ENCODE measurements around the gene CCHCR1. TPM values are rescaled to one million over a fixed set of nuclear protein-coding genes. Genes with fewer than 3 reads are reported as not detected.
"Not testable (repeated sequence)": the region's sequence is repeated elsewhere in the genome, so short reads cannot be mapped to it uniquely, and the experiment has no call there.

Gene CCHCR1
- total RNA-seq, 1 experiment from 2014 or later = 45.5 TPM

- Mint-ChIP-seq H3K36me3 (ENCODE audit: insufficient read depth in 1 of 3, low read depth in 3 of 3) (peaks cover 9 to 25% (median 13%) of the 10 kb centered on the region in 3 experiments), H3K27me3 (ENCODE audit: low read depth) (no peaks in the 10 kb centered on the region; the same call in 1 of the 2 replicates), H3K4me1 (peaks cover 12 to 13% of the 10 kb centered on the region in 2 experiments), H3K9me3 (peaks cover 11 to 13% of the 10 kb centered on the region in 2 experiments), H3K27ac (peak overlapping the region in 1 of 3 experiments; percentile 81; a peak in 2 of 7 replicates), H3K4me3 (peak overlapping the region; percentile 75 to 82)
- no peak overlapping the region for H2AK5ac ChIP-seq (ENCODE audit: insufficient read length, low read length)
- H3K4me1 ChIP-seq (ENCODE audit: insufficient read depth, low read length) = peaks cover 3% of the 10 kb centered on the region; the same call in 1 of the 2 replicates
- H3K79me2 ChIP-seq (ENCODE audit: insufficient read depth, low read length) = no peaks in the 10 kb centered on the region
- H2AFZ ChIP-seq (ENCODE audit: low read length) = peak overlapping the region; percentile 18
- H3K23ac ChIP-seq (ENCODE audit: insufficient read length, low read depth, low read length) = no peak overlapping the region
- H3K27me3 ChIP-seq (ENCODE audit: insufficient read depth, low read length) = no peaks in the 10 kb centered on the region
- no peak for TF ChIP-seq CTCF (conservative IDR thresholded peaks at IDR 0.05)
- no peak overlapping the region for H3K27ac ChIP-seq (ENCODE audit: insufficient read length, low read depth, low read length)
- H3K18ac ChIP-seq (ENCODE audit: insufficient read length, low read depth, low read length) = no peak overlapping the region
- H3K23me2 ChIP-seq (ENCODE audit: insufficient read length, low read depth, low read length, poor library complexity, severe bottlenecking) = peaks cover 7% of the 10 kb centered on the region
- no peak overlapping the region for H4K8ac ChIP-seq (replicated peaks; ENCODE audit: insufficient read length, low read depth, low read length)
- no peak overlapping the region for H3K14ac ChIP-seq (ENCODE audit: insufficient read depth, low read length)
- peak overlapping the region; percentile 41 for H3K4me2 ChIP-seq (ENCODE audit: insufficient read depth, insufficient read length, low read length)
- no peak overlapping the region for H2BK12ac ChIP-seq (ENCODE audit: insufficient read length, low read depth, low read length)
- no CpG with 5 or more reads among the region's 45 CpGs for WGBS (ENCODE audit: extremely low coverage, insufficient read length, low lambda C conversion rate)
- no peak overlapping the region for H2BK5ac ChIP-seq (ENCODE audit: insufficient read length, low read length)
- no peak overlapping the region for H3K56ac ChIP-seq (ENCODE audit: insufficient read length, low read depth, low read length)
- DNase-seq = peak; percentile 65
- no peak overlapping the region for H3T11ph ChIP-seq (ENCODE audit: low read length)
- no peak overlapping the region for H3K9ac ChIP-seq (ENCODE audit: extremely low read depth, insufficient read length, low read length)
- H3K4ac ChIP-seq (ENCODE audit: low read depth, low read length) = no peak overlapping the region
- no peak overlapping the region for H2BK15ac ChIP-seq (ENCODE audit: low read depth, low read length)
- no peaks in the 10 kb centered on the region for H3K79me1 ChIP-seq (ENCODE audit: insufficient read depth, low read depth, low read length, poor library complexity, severe bottlenecking)
- H2BK120ac ChIP-seq (ENCODE audit: low read depth, low read length, poor library complexity, severe bottlenecking) = no peak overlapping the region
- H4K91ac ChIP-seq (ENCODE audit: insufficient read length, low read depth, low read length) = no peak overlapping the region
- no peak overlapping the region for H2BK20ac ChIP-seq (ENCODE audit: low read depth, low read length, poor library complexity, severe bottlenecking)
- H3K9me3 ChIP-seq (ENCODE audit: control insufficient read depth, low read depth, low read length) = no peaks in the 10 kb centered on the region
- H4K5ac ChIP-seq (ENCODE audit: insufficient read length, low read depth, low read length) = no peak overlapping the region
- H4K20me1 ChIP-seq (ENCODE audit: control insufficient read depth, insufficient read depth, insufficient read length) = no peaks in the 10 kb centered on the region
Observed at GRCh38 chr6:31197559-31198305, 40.1 kb upstream of the CCHCR1 start.

- H2BK120ac ChIP-seq (ENCODE audit: low read depth, low read length, poor library complexity, severe bottlenecking); H4K20me1 ChIP-seq (ENCODE audit: control insufficient read depth, insufficient read depth, insufficient read length); H2BK20ac ChIP-seq (ENCODE audit: low read depth, low read length, poor library complexity, severe bottlenecking); H4K91ac ChIP-seq (ENCODE audit: insufficient read length, low read depth, low read length); H3K79me2 ChIP-seq (ENCODE audit: insufficient read depth, low read length); H3K27ac Mint-ChIP-seq; H3K4me2 ChIP-seq (ENCODE audit: insufficient read depth, insufficient read length, low read length); H2BK12ac ChIP-seq (ENCODE audit: insufficient read length, low read depth, low read length); H4K8ac ChIP-seq (replicated peaks; ENCODE audit: insufficient read length, low read depth, low read length); DNase-seq; H2AFZ ChIP-seq (ENCODE audit: low read length); H3K27me3 Mint-ChIP-seq (ENCODE audit: low read depth); H3K9me3 ChIP-seq (ENCODE audit: control insufficient read depth, low read depth, low read length); H3K23ac ChIP-seq (ENCODE audit: insufficient read length, low read depth, low read length); H3K27me3 ChIP-seq (ENCODE audit: insufficient read depth, low read length); H2BK5ac ChIP-seq (ENCODE audit: insufficient read length, low read length); H3K18ac ChIP-seq (ENCODE audit: insufficient read length, low read depth, low read length); H3K27ac ChIP-seq (ENCODE audit: insufficient read length, low read depth, low read length); H3K14ac ChIP-seq (ENCODE audit: insufficient read depth, low read length); H3K4me1 Mint-ChIP-seq; H3K23me2 ChIP-seq (ENCODE audit: insufficient read length, low read depth, low read length, poor library complexity, severe bottlenecking); H2BK15ac ChIP-seq (ENCODE audit: low read depth, low read length); H3T11ph ChIP-seq (ENCODE audit: low read length); H3K9ac ChIP-seq (ENCODE audit: extremely low read depth, insufficient read length, low read length); H3K56ac ChIP-seq (ENCODE audit: insufficient read length, low read depth, low read length); H3K4me1 ChIP-seq (ENCODE audit: insufficient read depth, low read length); H4K5ac ChIP-seq (ENCODE audit: insufficient read length, low read depth, low read length); H3K4ac ChIP-seq (ENCODE audit: low read depth, low read length); H2AK5ac ChIP-seq (ENCODE audit: insufficient read length, low read length); H3K79me1 ChIP-seq (ENCODE audit: insufficient read depth, low read depth, low read length, poor library complexity, severe bottlenecking): not testable (repeated sequence)
- peaks cover 11 to 15% of the 10 kb centered on the region in 2 experiments for H3K9me3 Mint-ChIP-seq
- no CpG with 5 or more reads among the region's 25 CpGs for WGBS (ENCODE audit: extremely low coverage, insufficient read length, low lambda C conversion rate)
- H3K36me3 Mint-ChIP-seq (ENCODE audit: insufficient read depth in 1 of 3, low read depth in 3 of 3) = peaks cover 12 to 25% (median 13%) of the 10 kb centered on the region in 3 experiments
- peak overlapping the region; percentile 75 to 82; a peak in 4 of 5 replicates for H3K4me3 Mint-ChIP-seq
Observed at GRCh38 chr6:31196251-31197022, 38.8 kb upstream of the CCHCR1 start.
